ENCODE data around the gene SPACA7.

The SPACA7 gene

GRCh38 chr13:112465251-112466131, 89.3 kb downstream of the SPACA7 start:
- Mint-ChIP-seq H3K27me3 (ENCODE audit: low read depth, poor library complexity) (no peaks in the 10 kb centered on the region), H3K36me3 (ENCODE audit: low read depth) (peaks cover 18% of the 10 kb centered on the region), H3K27ac (no peak overlapping the region), H3K9me3 (peaks cover 28% of the 10 kb centered on the region), H3K4me1 (no peaks in the 10 kb centered on the region), H3K4me3 (no peak overlapping the region)
- TF ChIP-seq CTCF (IDR thresholded peaks at IDR 0.05) = no peak
- DNase-seq = no peak

- Mint-ChIP-seq H3K27ac (no peak overlapping the region), H3K4me3 (no peak overlapping the region), H3K27me3 (ENCODE audit: low read depth, poor library complexity) (no peaks in the 10 kb centered on the region), H3K9me3 (peaks cover 26% of the 10 kb centered on the region), H3K36me3 (ENCODE audit: low read depth) (peaks cover 18% of the 10 kb centered on the region), H3K4me1 (no peaks in the 10 kb centered on the region)
- no peak for DNase-seq
- TF ChIP-seq CTCF (IDR thresholded peaks at IDR 0.05) = no peak
Observed at GRCh38 chr13:112466132-112467058, 90.2 kb downstream of the SPACA7 start.

- Mint-ChIP-seq H3K27ac (no peak overlapping the region), H3K36me3 (ENCODE audit: low read depth) (peaks cover 14% of the 10 kb centered on the region), H3K9me3 (peaks cover 22% of the 10 kb centered on the region), H3K27me3 (ENCODE audit: low read depth, poor library complexity) (no peaks in the 10 kb centered on the region), H3K4me3 (no peak overlapping the region), H3K4me1 (no peaks in the 10 kb centered on the region)
- no peak for TF ChIP-seq CTCF (IDR thresholded peaks at IDR 0.05)
- no peak for DNase-seq
Observed at GRCh38 chr13:112467236-112467635, 91.1 kb downstream of the SPACA7 start.

GRCh38 chr13:112468069-112468468, 91.9 kb downstream of the SPACA7 start:
- Mint-ChIP-seq H3K9me3 (peaks cover 24% of the 10 kb centered on the region), H3K27me3 (ENCODE audit: low read depth, poor library complexity) (no peaks in the 10 kb centered on the region), H3K36me3 (ENCODE audit: low read depth) (peaks cover 9% of the 10 kb centered on the region), H3K4me1 (no peaks in the 10 kb centered on the region), H3K4me3 (no peak overlapping the region), H3K27ac (no peak overlapping the region)
- TF ChIP-seq CTCF (IDR thresholded peaks at IDR 0.05) = no peak
- no peak for DNase-seq

- no peak overlapping the region for H3K27ac Mint-ChIP-seq
- H3K36me3 Mint-ChIP-seq (ENCODE audit: low read depth) = peaks cover 6% of the 10 kb centered on the region
- no peak overlapping the region for H3K4me3 Mint-ChIP-seq
- H3K27me3 Mint-ChIP-seq (ENCODE audit: low read depth, poor library complexity) = no peaks in the 10 kb centered on the region
- TF ChIP-seq CTCF (IDR thresholded peaks at IDR 0.05) = no peak
- DNase-seq = no peak
- peaks cover 20% of the 10 kb centered on the region for H3K9me3 Mint-ChIP-seq
- H3K4me1 Mint-ChIP-seq = no peaks in the 10 kb centered on the region
Observed at GRCh38 chr13:112469071-112469745, 93.1 kb downstream of the SPACA7 start.
